GM23338 (cell line): Measurements from ENCODE around the gene CRNKL1. TPM values are rescaled to one million over a fixed set of nuclear protein-coding genes. Genes with fewer than 3 reads are reported as not detected.

Source experiments
- ATAC-seq: fragments of 200-7000 bp; cut with Tn5 transposase; 3 replicates; pipeline ENCODE4 v1.9.1; 2020
- DNase-seq: peaks from one replicate; pipeline ENCODE4 v3.0.0-alpha.2; 2015; ENCODE audit warnings: low spot score
- H2AFZ ChIP-seq: fragments of 200-600 bp; sonication (generic); 2 replicates; pipeline ENCODE4 v1.8.0; 2016; ENCODE audit warnings: antibody characterized with exemption, mild to moderate bottlenecking, moderate library complexity
- H3F3A ChIP-seq: fragments of 200-600 bp; sonication (generic); replicated peaks from 2 replicates; pipeline ENCODE4 v1.8.0; 2017; ENCODE audit warnings: antibody characterized with exemption, mixed run types, low read depth
- H3K27ac ChIP-seq: fragments of 200-600 bp; sonication (generic); 2 replicates; pipeline ENCODE4 v1.6.1; 2016; ENCODE audit warnings: low read depth
- H3K27me3 ChIP-seq: fragments of 200-600 bp; sonication (generic); 2 replicates; pipeline ENCODE4 v1.8.0; 2016; ENCODE audit warnings: mild to moderate bottlenecking, mixed run types, moderate library complexity; ENCODE audit not compliant: insufficient read depth
- H3K36me3 ChIP-seq: fragments of 200-600 bp; sonication (generic); 2 replicates; pipeline ENCODE4 v1.8.0; 2016; ENCODE audit warnings: mild to moderate bottlenecking; ENCODE audit not compliant: insufficient read depth
- H3K4me1 ChIP-seq: fragments of 200-600 bp; sonication (generic); 2 replicates; pipeline ENCODE4 v1.8.0; 2016; ENCODE audit warnings: mild to moderate bottlenecking, moderate library complexity; ENCODE audit not compliant: insufficient read depth
- H3K4me2 ChIP-seq: fragments of 200-600 bp; sonication (generic); 2 replicates; pipeline ENCODE4 v1.7.1; 2017; ENCODE audit warnings: mixed run types
- H3K4me3 ChIP-seq: fragments of 200-600 bp; sonication (generic); 2 replicates; pipeline ENCODE4 v1.6.1; 2016; ENCODE audit warnings: mixed run types
- H3K79me2 ChIP-seq: fragments of 200-600 bp; sonication (generic); replicated peaks from 2 replicates; pipeline ENCODE4 v1.8.0; 2017; ENCODE audit warnings: mild to moderate bottlenecking; ENCODE audit not compliant: insufficient read depth
- H3K9me2 ChIP-seq: fragments of 200-600 bp; sonication (generic); 2 replicates; pipeline ENCODE4 v1.8.0; 2017; ENCODE audit not compliant: insufficient read depth
- H4K20me1 ChIP-seq: fragments of 200-600 bp; sonication (generic); replicated peaks from 2 replicates; pipeline ENCODE4 v1.8.0; 2017; ENCODE audit warnings: mild to moderate bottlenecking; ENCODE audit not compliant: insufficient read depth
- H3K27ac Mint-ChIP-seq: 2 replicates; pipeline ENCODE4 v1.8.0; 2020; ENCODE audit warnings: inconsistent platforms, mild to moderate bottlenecking, moderate library complexity, mixed read lengths
- H3K27me3 Mint-ChIP-seq: 3 replicates; pipeline ENCODE4 v1.8.0; 2022; ENCODE audit warnings: low read depth, mild to moderate bottlenecking, moderate library complexity, mixed read lengths, inconsistent platforms; ENCODE audit not compliant: insufficient read depth, poor library complexity
- H3K36me3 Mint-ChIP-seq: 3 replicates; pipeline ENCODE4 v1.8.0; 2021; ENCODE audit warnings: low read depth, mild to moderate bottlenecking, inconsistent platforms, moderate library complexity, mixed read lengths
- H3K4me1 Mint-ChIP-seq: 3 replicates; pipeline ENCODE4 v1.8.0; 2020; ENCODE audit warnings: mild to moderate bottlenecking, inconsistent platforms, mixed read lengths
- H3K4me3 Mint-ChIP-seq: 3 replicates; pipeline ENCODE4 v1.8.0; 2021; ENCODE audit warnings: moderate library complexity, mild to moderate bottlenecking, inconsistent platforms, mixed read lengths
- H3K9me3 Mint-ChIP-seq: 3 replicates; pipeline ENCODE4 v1.8.0; 2020; ENCODE audit warnings: moderate library complexity, mild to moderate bottlenecking, inconsistent platforms, mixed read lengths
- CREB1 ChIP-seq: fragments of 250-450 bp; sonication (Bioruptor Pico); IDR thresholded peaks from 2 replicates; pipeline ENCODE4 v1.5.0; 2020; ENCODE audit warnings: low read depth, mild to moderate bottlenecking, moderate library complexity
- ETS1 ChIP-seq: IDR thresholded peaks from 2 replicates; pipeline ENCODE4 v1.6.1; 2016; ENCODE audit warnings: antibody characterized with exemption
- EZH2 ChIP-seq: fragments of 200-600 bp; sonication (generic); IDR thresholded peaks from one replicate; pipeline ENCODE4 v1.8.0; 2017; ENCODE audit warnings: antibody characterized with exemption, mild to moderate bottlenecking, low read depth; ENCODE audit not compliant: unreplicated experiment
- EZH2phosphoT487 ChIP-seq: fragments of 200-600 bp; sonication (generic); IDR thresholded peaks from one replicate; pipeline ENCODE4 v1.8.1; 2018; ENCODE audit warnings: antibody characterized with exemption; ENCODE audit not compliant: unreplicated experiment
- JUNB ChIP-seq: IDR thresholded peaks from one replicate; pipeline ENCODE4 v1.6.1; 2016; ENCODE audit warnings: antibody characterized with exemption; ENCODE audit not compliant: unreplicated experiment
- NANOG ChIP-seq: IDR thresholded peaks from 2 replicates; pipeline ENCODE4 v1.6.1; 2016; ENCODE audit warnings: antibody characterized with exemption, borderline replicate concordance
- POLR2AphosphoS5 ChIP-seq: IDR thresholded peaks from 2 replicates; pipeline ENCODE4 v1.6.1; 2016; ENCODE audit warnings: antibody characterized with exemption, low read depth
- REST ChIP-seq: IDR thresholded peaks from one replicate; pipeline ENCODE4 v1.6.1; 2018; ENCODE audit warnings: antibody characterized with exemption; ENCODE audit not compliant: unreplicated experiment
- STAT1 ChIP-seq: IDR thresholded peaks from one replicate; pipeline ENCODE4 v1.6.1; 2016; ENCODE audit warnings: antibody characterized with exemption; ENCODE audit not compliant: unreplicated experiment
- ZNF114 ChIP-seq: fragments of 250-450 bp; sonication (Bioruptor Pico); IDR thresholded peaks from 2 replicates; pipeline ENCODE4 v1.5.0; 2020; ENCODE audit warnings: mild to moderate bottlenecking, moderate library complexity
- ZNF331 ChIP-seq: fragments of 250-450 bp; sonication (Bioruptor Pico); IDR thresholded peaks from 2 replicates; pipeline ENCODE4 v1.5.0; 2020; ENCODE audit warnings: low read depth, mild to moderate bottlenecking, moderate library complexity
- ZNF462 ChIP-seq: fragments of 250-450 bp; sonication (Bioruptor Pico); IDR thresholded peaks from 2 replicates; pipeline ENCODE4 v1.5.0; 2020; ENCODE audit warnings: mild to moderate bottlenecking, moderate library complexity
- polyA plus RNA-seq: library from polyadenylated mRNA; unstranded; fragments of >200 nt; fragmentation: Nextera tagmentation; extraction: Ambion mirVana; gene quantifications from 2 replicates; pipeline ENCODE4 v1.2.1, GENCODE V29; 2016
- total RNA-seq: library from RNA; depleted of rRNA; stranded (reverse); fragments of >200 nt; shearing (Covaris generic); gene quantifications from 2 replicates; pipeline ENCODE4 v1.2.3, GENCODE V29; 2014

The CRNKL1 gene
- total and polyA plus RNA-seq, 2 experiments from 2014 or later = 24.2 to 27.2 TPM

- Histone ChIP-seq H3K36me3 (peaks cover 10% of the 10 kb centered on the region), H3K4me2 (no peak overlapping the region), H4K20me1 (no peaks in the 10 kb centered on the region; the same call in 1 of the 2 replicates), H2AFZ (no peak overlapping the region), H3K9me2 (no peaks in the 10 kb centered on the region), H3F3A (no peaks in the 10 kb centered on the region), H3K79me2 (peaks cover 56% of the 10 kb centered on the region), H3K27ac (no peak overlapping the region), H3K27me3 (no peaks in the 10 kb centered on the region), H3K4me3 (no peak overlapping the region), H3K4me1 (no peaks in the 10 kb centered on the region)
- DNase-seq = no peak
- no peaks in the 10 kb centered on the region for H3K9me3 Mint-ChIP-seq
- H3K36me3 Mint-ChIP-seq = peaks cover 26% of the 10 kb centered on the region
- H3K4me1 Mint-ChIP-seq = no peaks in the 10 kb centered on the region
- no peak overlapping the region for H3K27ac Mint-ChIP-seq
- H3K27me3 Mint-ChIP-seq = no peaks in the 10 kb centered on the region
- H3K4me3 Mint-ChIP-seq = no peak overlapping the region
- no peak for ATAC-seq
- no peak for TF ChIP-seq ZNF114 (CRISPR knock-in tag)
- TF ChIP-seq JUNB = no peak
- no peak for TF ChIP-seq CREB1 (CRISPR knock-in tag)
- TF ChIP-seq POLR2AphosphoS5 = no peak
- no peak for TF ChIP-seq STAT1
- no peak for TF ChIP-seq EZH2
- TF ChIP-seq EZH2phosphoT487 = no peak
- no peak for TF ChIP-seq ETS1
- no peak for TF ChIP-seq NANOG
- no peak for TF ChIP-seq ZNF331 (CRISPR knock-in tag)
- no peak for TF ChIP-seq ZNF462 (CRISPR knock-in tag)
- TF ChIP-seq REST = no peak
Measured at GRCh38 chr20:20027284-20027683, 25.0 kb downstream of the CRNKL1 start.
